Measurements from ENCODE around the gene ARID2. TPM values are rescaled to one million over a fixed set of nuclear protein-coding genes. Genes with fewer than 3 reads are reported as not detected.

The ARID2 gene
- total and polyA plus RNA-seq, 7 donors = 2.8 to 17.1 (median 12.5) TPM

DNA sequence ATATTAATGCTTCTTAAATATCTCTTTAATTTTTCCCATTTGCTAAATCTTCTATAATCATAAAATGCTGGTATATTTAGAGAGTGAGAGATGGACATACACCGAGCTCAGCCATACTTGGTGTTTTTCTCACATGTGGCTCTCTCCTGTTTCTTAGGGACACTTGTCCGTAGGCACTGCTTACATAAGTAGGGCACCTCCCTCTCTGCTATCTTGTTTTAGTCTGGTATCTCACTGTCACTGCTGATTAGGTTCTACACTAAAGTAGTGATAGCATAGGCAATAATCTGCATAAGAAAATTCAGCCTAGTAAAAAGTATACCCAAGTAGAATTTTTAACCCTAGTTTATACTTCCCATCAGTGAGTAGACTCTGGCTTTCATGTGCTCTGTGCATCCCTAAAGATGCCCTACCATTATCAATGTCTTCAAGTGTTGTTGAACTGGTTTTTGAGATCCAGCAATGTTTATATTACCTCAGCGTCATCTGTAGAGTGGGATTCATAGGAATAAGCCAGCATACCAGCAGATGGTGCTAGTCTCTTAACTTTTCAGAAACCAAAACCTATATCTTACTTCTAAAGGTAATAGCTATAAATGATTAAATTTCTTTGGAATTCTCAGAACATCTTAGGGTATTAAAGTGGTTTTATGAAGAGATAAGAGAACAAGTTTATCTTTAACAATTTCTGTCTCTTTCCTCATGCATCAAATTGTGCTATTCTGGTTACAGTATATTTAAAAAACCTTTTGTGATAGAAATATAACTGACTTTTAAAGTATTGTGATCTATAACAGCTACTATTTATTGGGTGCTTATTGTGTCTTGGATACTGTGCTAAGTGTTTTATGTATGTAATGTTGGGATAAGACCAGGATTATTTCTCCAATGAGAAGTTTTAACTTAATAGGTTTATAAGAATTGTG, 32.9 kb downstream of the ARID2 start:
- Histone ChIP-seq H3K4me3 (no peak overlapping the region), H3K4me1 (peaks cover 14% of the 10 kb centered on the region), H3K36me3 (ENCODE audit: insufficient read depth in 1 of 2, low read depth in 1 of 2) (no peaks in the 10 kb centered on the region), H3K9me3 (no peaks in the 10 kb centered on the region), H3K27ac (no peak overlapping the region), H3K27me3 (ENCODE audit: insufficient read depth in 3 of 3, low read length in 2 of 3) (no peaks in the 10 kb centered on the region)
- TF ChIP-seq, protein P1, sequence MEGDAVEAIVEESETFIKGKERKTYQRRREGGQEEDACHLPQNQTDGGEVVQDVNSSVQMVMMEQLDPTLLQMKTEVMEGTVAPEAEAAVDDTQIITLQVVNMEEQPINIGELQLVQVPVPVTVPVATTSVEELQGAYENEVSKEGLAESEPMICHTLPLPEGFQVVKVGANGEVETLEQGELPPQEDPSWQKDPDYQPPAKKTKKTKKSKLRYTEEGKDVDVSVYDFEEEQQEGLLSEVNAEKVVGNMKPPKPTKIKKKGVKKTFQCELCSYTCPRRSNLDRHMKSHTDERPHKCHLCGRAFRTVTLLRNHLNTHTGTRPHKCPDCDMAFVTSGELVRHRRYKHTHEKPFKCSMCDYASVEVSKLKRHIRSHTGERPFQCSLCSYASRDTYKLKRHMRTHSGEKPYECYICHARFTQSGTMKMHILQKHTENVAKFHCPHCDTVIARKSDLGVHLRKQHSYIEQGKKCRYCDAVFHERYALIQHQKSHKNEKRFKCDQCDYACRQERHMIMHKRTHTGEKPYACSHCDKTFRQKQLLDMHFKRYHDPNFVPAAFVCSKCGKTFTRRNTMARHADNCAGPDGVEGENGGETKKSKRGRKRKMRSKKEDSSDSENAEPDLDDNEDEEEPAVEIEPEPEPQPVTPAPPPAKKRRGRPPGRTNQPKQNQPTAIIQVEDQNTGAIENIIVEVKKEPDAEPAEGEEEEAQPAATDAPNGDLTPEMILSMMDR (IDR thresholded peaks at IDR 0.05) = peak; percentile 63
- DNase-seq = no peak
- intact Hi-C loops (cut with DNase I) = no loop called here
- WGBS, 3 donors = 36 to 57% (median 41%) methylated on average over 3 of the region's 3 CpGs
- ATAC-seq = peak in 3 of 4 donors; percentile 48 to 68 (median 66)

DNA sequence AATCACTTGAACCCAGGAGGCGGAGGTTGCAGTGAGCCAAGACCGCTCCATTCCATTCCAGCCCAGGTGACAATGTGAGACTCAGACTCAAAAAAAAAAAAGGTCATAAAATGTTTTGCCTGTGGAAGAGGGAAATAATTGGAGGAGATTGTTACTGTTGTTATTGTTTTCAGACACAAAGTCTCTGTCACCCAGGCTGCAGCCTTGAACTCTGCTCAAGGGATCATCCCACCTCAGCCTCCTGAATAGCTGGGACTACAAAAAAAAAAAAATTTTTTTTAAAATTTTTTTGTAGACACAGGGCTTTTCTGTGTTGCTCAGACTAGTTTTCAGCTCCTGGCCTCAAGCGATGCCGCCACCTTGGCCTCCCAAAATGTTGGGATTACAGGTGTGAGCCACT, 33.9 kb downstream of the ARID2 start:
- H3K9me3 ChIP-seq = no peaks in the 10 kb centered on the region
- peaks cover 19% of the 10 kb centered on the region for H3K4me1 ChIP-seq
- no peaks in the 10 kb centered on the region for H3K27me3 ChIP-seq (ENCODE audit: insufficient read depth in 3 of 3, low read length in 2 of 3)
- H3K27ac ChIP-seq = no peak overlapping the region
- DNase-seq (no peak), ATAC-seq (peak in 1 of 4 donors; percentile 22)
- H3K36me3 ChIP-seq (ENCODE audit: insufficient read depth in 1 of 2, low read depth in 1 of 2) = no peaks in the 10 kb centered on the region
- H3K4me3 ChIP-seq = no peak overlapping the region
- TF ChIP-seq, protein P1 (IDR thresholded peaks at IDR 0.05) = no peak
- WGBS, 3 donors = 96 to 100% (median 96%) methylated on average over 4 of the region's 4 CpGs
- intact Hi-C loops (cut with DNase I) = no loop called here

DNA sequence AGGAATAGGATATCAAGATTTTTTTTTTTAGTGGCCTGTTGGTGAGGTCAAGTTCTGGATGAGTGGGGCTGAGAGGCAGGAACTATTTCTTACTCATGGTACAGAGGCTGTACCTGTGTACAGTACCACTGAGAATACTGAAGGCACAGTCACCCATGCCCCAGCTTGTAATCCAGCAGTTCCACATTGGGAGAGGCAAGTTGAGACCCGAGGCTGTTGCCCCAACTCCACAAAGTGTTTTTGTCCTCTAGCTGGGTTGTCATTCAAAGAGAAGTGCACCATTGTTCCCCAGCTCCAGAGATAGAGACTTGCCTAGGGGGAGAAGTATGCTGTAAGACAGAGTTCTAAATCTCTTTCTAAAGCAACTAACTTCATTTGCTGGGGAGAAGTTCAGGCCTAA, 38.7 kb downstream of the ARID2 start:
- 91 to 100% (median 96%) methylated on average over 1 of the region's 1 CpG for WGBS, 3 donors

DNA sequence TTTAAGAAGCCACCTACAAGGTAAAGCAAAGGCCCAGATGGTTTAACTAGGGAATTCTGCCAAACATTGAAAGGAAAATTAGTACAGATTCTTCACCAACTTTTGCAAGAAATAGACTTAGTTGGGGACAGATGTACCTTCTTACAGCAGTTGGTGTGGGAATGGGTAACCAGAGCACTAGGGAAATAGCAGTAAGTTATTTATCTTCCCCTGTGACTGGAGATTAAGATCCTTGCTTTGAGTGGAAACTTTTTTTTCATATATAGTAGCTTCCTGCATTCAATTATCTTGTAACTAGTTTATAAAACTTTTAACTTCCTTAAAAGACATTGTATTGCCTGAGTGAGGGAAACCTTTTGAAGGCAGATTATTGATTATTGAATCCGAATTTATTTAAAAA, 44.2 kb downstream of the ARID2 start:
- no peak overlapping the region for H3K4me3 ChIP-seq

More for the DNA sequence above, 38.7 kb downstream of the ARID2 start:
- TF ChIP-seq, protein P1 (IDR thresholded peaks at IDR 0.05) = no peak
- ATAC-seq (no peak), DNase-seq (no peak)
- intact Hi-C loops (cut with DNase I) = no loop called here
- Histone ChIP-seq H3K4me1 (peaks cover 29% of the 10 kb centered on the region), H3K9me3 (peaks cover 6% of the 10 kb centered on the region), H3K27ac (no peak overlapping the region), H3K27me3 (ENCODE audit: insufficient read depth in 3 of 3, low read length in 2 of 3) (no peaks in the 10 kb centered on the region), H3K36me3 (ENCODE audit: insufficient read depth in 1 of 2, low read depth in 1 of 2) (no peaks in the 10 kb centered on the region), H3K4me3 (no peak overlapping the region)

More for the DNA sequence above, 44.2 kb downstream of the ARID2 start:
- DNase-seq = no peak
- 89 to 100% (median 97%) methylated on average over 1 of the region's 1 CpG for WGBS, 3 donors
- no peak for ATAC-seq
- Histone ChIP-seq H3K9me3 (peaks cover 6% of the 10 kb centered on the region), H3K36me3 (ENCODE audit: insufficient read depth in 1 of 2, low read depth in 1 of 2) (no peaks in the 10 kb centered on the region), H3K4me1 (peaks cover 48% of the 10 kb centered on the region), H3K27ac (peak overlapping the region; percentile 69), H3K27me3 (ENCODE audit: insufficient read depth in 3 of 3, low read length in 2 of 3) (no peaks in the 10 kb centered on the region)
- TF ChIP-seq, protein P1 (IDR thresholded peaks at IDR 0.05) = no peak
- intact Hi-C loops (cut with DNase I) = no loop called here

Data from psoas muscle (tissue), 8 donors.